Activated CD8-positive, alpha-beta memory T cell treated with anti-CD3 and anti-CD28 coated beads, Interleukin-2, amount 50 U/mL, for 24 hours (primary cell): ENCODE measurements around the gene FBRSL1.
A peak's percentile ranks its signal among the peaks of the same experiment; 100 is the strongest.

Source experiments
- DNase-seq: peaks from one replicate; pipeline ENCODE4 v3.0.0-alpha.2; 2020; ENCODE audit errors: extremely low read depth

Gene FBRSL1

GRCh38 chr12:132558042-132558856 is 68.3 kb downstream of the FBRSL1 start:
- no peak for DNase-seq

DNA sequence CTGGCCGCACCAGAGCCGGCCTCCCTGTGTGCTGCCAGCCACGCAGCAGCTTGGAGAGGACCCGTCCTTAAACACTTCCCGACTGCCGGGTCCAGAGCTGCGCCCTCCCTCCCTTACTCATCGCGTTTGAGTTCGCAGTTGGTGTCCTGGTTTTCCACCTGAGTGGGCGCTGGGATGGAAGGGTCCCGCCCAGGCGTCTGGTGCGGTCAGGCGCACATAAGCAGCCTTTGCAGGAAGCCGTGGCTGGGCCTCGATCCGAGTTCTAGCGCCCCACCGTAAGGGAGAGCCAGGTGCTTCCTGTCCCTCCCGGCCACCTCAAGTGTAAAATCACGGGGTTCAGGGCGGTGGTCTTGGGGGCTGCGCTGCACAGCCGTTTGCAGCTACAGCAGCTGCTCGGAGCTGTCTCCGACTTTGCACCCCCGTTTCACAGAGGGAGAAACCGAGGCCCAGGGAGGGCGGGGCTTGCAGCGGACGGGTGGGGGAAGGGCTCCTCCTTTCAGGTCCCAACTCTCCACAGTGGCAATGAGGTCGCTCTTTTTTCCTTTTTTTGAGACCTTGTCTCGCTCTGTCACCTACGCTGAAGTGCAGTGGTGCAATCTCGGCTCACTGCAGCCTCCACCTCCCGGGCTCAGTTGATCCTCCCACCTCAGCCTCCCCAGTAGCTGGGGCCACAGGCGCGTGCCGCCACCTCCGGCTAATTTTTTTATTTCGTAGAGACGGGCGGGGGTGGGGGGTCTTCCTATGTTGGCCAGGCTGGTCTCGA is 69.1 kb downstream of the FBRSL1 start:
- no peak for DNase-seq

DNA sequence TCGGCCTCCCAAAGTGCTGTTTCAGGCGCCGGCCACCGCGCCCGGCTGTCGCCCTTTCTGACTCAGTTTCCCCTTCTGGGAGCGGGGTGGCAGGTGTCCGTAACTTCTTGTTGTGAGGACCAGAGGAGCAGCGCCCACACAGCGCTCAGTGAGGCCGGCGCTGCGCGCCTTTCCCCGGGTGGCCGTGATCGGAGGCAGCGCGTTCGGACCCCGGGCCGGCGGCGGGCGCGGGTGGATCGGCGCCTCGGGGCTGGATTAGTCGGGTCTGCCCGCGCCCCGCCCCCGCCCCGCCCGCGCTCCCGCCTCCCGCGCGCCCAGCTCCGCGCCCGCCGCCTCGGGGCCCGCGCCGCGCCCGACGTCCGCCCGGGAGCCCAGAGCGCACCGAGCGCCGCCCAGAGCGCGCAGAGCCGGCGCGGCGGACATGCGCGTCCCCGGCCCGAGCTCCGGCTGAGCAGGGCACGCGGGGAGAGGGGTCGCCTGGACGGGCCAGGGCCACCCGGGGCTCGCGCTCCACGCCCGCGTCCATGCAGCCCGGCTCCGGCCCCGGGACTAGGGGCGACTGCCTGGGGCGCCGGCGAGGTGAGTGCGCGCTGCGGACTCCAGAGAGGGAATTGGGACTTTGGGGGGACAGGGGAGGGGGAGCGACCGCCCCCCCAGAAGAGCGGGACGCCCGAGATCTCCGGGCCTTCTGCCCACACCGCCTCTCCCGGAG is 69.9 kb downstream of the FBRSL1 start:
- no peak for DNase-seq

DNA sequence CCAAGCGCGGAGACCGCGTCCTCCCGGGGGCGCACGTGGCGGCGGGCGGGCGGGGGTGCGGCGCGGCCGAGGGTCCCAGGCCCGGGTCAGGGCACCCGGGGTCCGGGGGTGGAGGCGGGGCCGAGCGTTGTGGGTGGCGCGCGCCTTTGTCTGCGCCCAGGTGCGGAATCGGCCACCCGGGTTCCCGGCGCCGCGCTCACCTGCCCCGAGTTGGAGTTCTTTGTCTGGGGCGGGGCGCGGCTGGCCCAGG is 70.3 kb downstream of the FBRSL1 start:
- no peak for DNase-seq

GRCh38 chr12:132560614-132561426 is 70.9 kb downstream of the FBRSL1 start:
- peak; percentile 15 for DNase-seq
